ENCODE results near the gene CAPN13.
"Not testable (repeated sequence)": the region's sequence is repeated elsewhere in the genome, so short reads cannot be mapped to it uniquely, and the experiment has no call there.

The CAPN13 gene

DNA sequence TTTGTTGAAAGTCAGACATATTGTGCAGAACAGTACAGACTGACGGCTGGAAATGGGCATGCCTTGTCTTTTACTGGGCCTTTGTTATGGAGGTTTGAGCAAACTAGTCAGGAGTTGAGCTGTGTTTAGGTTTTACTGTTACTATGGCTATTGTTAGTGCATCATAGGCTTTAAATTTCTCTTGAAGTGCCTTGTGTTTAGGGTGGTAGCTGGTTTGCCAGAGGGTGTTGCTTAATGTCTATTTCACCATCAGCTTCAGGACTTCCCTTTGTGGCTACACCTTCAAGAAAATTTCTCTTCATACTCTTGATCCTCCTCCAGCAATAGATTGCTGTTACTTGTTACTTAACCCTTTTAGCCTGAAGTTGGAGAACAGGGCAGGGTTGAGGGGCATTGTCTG is 104.6 kb downstream of the CAPN13 start:
- no peak for TF ChIP-seq ZNF274 (IDR thresholded peaks at IDR 0.05; ENCODE audit: low read depth, low read length)
- no peak overlapping the region for H3K4me3 ChIP-seq (ENCODE audit: low read length)

DNA sequence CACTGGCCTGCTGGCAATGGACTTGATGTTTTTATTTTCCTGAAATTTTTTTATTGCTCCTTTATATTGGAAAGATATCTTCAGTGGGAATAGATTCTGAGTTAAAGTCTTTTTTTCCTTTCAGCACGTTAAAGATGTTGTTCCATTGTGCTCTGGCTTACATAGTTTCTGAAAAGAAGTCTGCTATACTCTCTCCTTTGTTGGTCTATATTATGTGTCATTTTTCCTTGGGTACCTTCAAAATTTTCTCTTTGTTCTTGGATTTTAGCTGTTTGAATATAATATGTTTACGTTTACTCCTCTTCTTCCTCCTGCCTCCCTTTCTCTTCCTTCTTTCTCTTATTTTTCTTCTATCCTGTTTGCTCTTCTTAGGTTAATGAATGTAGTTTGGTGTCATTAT is 105.5 kb downstream of the CAPN13 start:
- no peak overlapping the region for H3K4me3 ChIP-seq (ENCODE audit: low read length)
- no peak for TF ChIP-seq ZNF274 (IDR thresholded peaks at IDR 0.05; ENCODE audit: low read depth, low read length)

DNA sequence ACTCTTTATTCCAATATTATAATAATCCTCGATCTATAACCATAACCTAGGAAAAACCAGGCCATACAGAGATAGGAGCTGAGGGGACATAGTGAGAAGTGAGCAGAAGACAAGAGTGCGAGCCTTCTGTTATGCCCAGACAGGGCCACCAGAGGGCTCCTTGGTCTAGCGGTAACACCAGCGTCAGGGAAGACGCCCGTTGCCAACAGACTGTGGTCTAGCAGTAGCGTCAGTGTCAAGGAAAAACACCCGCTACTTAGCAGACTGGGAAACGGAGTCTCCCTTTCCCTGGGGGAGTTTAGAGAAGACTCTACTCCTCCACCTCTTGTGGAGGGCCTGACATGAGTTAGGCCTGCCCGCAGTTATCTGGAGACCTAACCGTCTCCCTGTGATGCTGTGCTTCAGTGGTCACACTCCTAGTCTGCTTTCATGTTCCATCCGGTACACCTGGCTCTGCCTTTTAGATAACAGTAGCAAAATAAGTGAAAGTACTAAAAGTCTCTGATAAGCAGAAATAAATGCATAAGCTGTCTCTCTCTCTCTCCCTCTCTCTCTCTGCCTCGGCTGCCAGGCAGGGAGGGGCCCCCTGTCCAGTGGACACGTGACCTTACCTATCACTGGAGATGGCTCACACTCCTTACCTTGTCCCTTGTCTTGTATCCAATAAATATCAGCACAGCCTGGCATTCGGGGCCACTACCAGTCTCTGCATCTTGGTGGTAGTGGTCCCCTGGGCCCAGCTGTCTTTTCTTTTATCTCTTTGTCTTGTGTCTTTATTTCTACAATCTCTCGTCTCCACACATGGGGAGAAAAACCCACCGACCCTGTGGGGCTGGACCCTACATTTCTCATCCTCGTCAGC is 109.8 kb downstream of the CAPN13 start:
- not testable (repeated sequence) for H3K4me3 ChIP-seq (ENCODE audit: low read length)

DNA sequence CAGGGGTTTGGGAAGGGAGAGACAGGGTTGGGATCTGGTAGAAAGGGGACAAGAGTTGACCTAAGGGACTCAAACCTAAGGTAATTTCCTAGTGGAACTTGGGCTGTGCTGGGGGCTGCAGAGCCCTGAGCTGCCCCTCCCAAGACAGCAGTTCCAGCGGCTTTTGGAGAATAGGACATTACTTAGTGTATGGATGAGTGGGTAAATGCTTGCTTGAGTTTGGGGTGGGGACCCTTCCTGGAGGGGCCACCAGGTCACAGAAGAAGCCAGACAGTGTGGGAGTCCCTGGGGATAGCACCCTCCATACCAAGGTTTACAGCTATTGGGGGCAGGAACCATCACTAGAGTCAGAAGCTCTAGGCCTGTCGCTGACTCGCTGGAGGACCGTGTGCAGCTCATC is 111.5 kb downstream of the CAPN13 start:
- no peak overlapping the region for H3K4me3 ChIP-seq (ENCODE audit: low read length)
- TF ChIP-seq ZNF274 (IDR thresholded peaks at IDR 0.05; ENCODE audit: low read depth, low read length) = no peak

DNA sequence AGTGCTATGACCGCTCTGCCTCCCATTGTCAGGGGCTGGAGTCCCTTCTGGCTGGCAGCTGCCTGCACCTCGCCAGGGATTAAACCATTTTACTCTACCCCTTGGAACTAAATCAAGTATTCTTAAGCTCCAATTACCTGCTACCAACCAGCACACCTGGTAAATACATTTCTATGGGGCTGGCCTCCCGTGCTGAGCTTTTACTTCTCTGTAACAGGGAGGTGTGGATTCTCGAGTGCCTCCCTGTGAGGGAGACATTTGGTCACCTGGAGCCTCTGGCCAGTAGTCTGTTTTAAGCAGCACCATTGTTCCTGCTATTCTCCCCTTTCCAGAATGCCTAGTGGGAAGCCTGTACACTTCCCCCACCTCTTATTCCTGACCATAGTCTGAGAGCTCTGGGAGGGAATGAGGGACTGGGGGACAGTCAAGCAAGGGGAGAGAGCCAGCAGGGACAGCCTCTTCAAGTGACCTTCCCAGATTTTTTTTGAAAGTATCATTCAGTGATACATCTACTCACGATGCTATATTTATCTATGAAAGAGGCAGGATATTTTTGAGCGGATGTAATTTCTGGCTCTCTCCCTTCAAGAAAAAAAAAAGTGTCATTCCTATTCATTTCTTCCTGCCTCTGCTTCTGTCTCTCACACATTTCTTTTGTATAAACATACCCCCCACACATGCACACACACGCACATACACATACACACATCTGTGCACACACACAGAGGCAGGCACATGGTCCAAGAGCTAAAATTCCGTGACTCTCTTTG is 112.8 kb downstream of the CAPN13 start:
- TF ChIP-seq ZNF274 (IDR thresholded peaks at IDR 0.05; ENCODE audit: low read depth, low read length) = no peak
- H3K4me3 ChIP-seq (ENCODE audit: low read length) = no peak overlapping the region

DNA sequence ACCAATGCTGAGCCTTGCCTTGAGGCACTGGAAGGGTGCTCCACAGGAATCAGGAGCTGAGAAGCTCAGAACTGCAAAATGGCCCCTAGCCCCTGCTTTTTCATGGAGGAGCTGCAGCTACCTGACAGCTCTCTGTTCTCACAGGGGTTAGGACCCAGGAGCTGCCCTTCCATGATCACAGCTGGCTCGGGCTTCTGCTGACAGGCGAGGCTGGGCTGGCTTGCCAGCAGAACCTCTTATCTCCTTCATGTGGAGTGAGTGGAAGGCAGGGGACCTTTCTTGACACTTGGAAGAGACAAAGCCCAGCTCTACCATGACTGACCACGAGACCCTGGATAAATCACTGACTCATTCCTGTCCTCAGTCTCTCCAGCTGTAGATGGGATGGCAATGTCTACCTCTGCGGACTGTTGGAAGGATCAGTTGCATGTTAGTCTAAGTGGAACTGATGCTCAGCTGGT is 113.4 kb downstream of the CAPN13 start:
- no peak for TF ChIP-seq ZNF274 (IDR thresholded peaks at IDR 0.05; ENCODE audit: low read depth, low read length)
- H3K4me3 ChIP-seq (ENCODE audit: low read length) = no peak overlapping the region

DNA sequence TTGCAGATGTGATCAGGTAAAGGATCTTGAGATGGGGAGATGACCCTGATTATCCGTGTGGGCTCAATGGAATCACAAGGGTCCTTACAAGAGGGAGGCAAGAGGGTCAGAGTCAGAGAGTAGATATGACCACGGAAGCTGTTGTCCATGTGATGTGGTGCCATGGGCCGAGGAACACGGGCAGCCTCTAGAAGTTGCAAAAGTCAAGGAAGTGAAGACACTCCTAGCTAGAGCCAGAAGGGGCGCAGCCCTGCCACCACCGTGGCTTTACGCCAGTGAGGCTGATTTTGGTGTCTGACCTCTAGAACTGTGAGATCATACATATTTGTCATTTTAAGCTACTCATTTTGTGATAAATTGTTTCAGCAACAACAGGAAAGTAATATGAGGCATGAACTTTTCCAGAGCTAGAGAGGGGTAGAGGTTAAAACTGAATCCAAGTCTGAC is 114.4 kb downstream of the CAPN13 start:
- TF ChIP-seq ZNF274 (IDR thresholded peaks at IDR 0.05; ENCODE audit: low read depth, low read length) = no peak
- no peak overlapping the region for H3K4me3 ChIP-seq (ENCODE audit: low read length)

DNA sequence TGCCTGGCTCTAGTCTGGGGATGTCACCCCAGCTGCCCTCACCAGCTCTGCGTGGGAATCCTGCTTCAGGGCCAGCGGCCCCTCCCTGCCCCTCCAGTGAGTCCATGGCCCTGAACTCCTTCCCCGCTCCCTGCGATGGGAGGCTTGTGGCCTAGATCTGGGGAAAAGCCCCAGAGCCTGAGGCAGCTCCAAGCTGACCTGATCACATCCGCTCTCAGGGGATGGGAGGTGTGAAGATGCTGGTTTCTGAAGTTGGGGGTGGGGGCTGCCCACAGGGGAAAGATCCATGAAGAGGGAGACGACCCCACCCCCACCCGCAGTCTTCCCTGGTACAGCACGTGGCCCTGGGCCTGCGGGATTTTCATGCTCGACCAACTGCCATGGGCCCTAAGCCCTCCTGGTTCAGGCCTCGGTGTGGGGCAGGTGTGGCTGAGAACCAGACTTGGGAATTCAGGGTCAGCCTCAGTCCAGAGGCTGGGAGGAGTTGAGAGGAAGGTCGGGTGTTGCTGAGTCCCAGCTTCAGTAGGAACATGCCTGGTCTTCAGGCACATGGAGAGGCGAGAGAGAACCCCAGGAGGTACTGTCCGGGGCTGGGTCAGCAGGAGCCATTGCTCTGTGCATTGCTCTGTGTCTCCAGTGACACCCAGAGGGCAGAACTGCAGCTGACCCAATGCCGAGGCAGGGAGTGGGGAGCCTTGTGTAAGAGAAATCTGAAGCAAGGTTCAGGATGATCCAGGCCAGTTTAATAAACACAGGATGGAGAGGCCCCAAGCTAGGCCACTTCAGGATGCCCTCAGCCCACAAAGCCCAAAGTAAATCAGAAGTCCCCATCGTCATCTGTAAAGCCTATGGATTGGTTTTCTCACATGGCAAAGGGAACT is 115.1 kb downstream of the CAPN13 start:
- no peak for TF ChIP-seq ZNF274 (IDR thresholded peaks at IDR 0.05; ENCODE audit: low read depth, low read length)
- H3K4me3 ChIP-seq (ENCODE audit: low read length) = no peak overlapping the region

DNA sequence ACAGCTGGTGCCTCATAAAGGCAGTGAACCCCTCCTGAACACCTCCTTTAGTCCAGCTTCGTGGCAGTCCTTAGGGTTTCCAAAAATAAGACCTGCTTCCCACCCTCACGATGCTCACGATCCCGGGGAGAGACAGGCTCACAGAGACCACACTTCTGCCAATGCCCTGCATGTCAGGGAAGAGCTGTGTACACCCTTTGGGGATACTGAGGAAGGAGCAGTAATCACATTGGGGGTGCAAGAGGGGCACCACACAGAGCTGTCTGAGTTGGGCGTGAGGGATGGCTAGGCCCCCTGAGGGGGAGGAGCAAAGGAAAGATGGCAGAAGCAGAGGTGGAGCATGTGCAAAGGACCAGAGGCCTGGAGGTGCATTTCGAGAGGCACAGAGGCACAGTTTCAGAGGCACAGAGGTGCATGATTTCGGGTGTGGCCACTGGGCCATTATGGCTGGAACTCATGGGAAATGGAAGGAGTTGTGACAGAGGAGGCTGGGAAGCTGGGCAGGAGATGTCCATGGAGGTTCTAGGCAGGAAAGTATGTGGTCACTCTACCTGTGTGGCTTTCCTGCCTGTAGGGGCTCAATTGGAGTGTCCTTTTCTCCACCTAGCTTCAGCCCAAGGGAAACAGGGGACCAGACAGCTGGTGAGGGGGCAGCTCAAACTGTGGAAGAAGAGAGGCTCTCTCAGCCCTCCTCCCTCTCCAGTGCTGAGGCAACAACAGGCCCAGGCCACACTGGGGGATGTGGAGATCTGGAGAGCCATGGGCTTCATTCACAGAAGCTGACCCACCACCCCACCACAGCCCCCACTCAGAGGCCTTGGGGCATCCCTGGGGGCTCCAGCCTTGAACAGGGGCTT is 115.9 kb downstream of the CAPN13 start:
- TF ChIP-seq ZNF274 (IDR thresholded peaks at IDR 0.05; ENCODE audit: low read depth, low read length) = no peak
- H3K4me3 ChIP-seq (ENCODE audit: low read length) = no peak overlapping the region

DNA sequence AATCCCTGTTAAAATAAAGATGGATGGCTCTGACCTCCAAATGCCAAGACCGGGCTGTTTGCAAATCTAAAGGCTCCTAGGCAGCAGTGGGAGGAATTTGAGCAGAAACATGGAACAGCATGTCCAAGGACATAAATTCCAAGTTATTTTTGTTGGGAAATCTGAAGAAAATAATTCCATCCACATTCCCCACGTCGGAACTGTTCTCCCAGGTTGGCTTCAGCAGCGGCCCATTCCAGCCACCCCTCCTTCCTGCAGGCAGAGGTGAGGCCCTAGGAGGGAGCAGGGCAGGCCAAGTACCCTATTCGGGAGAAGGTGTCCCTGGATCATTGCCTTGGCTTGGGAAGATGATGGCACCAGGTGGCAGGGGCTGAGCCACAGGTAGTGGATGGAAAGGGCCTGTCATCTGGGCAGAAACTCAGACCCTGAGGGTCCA is 117.1 kb downstream of the CAPN13 start:
- no peak overlapping the region for H3K4me3 ChIP-seq (ENCODE audit: low read length)
- TF ChIP-seq ZNF274 (IDR thresholded peaks at IDR 0.05; ENCODE audit: low read depth, low read length) = no peak

DNA sequence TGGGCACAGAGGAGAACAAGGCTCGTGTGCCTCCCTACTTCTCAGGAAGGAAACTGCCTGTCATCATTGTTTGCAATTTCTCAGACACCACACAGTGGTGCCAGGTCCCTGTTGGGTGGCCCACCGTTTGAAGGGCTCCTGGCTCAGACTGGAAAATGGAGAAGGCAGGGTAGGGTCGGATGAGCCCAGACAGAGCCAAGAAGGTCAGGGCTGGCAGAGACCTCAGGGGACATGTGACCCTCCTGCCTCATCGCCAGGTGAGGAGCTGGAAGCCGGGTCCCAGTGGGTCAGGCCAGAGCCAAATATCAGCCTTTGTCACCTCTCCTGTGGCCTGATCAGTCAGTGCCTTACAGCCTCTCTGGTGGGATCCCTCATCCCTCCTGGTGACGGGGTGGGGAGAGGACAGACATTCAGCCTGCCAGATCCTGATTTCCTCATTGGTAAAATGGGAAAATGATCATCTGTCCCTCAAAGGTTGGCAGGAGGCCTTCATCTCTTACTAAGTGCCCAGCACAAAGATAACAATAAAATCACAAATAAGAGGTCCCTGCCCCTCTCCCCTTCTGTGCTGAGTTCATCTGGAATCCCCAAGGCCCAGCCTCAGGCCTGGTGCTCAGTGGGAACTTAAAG is 117.6 kb downstream of the CAPN13 start:
- no peak overlapping the region for H3K4me3 ChIP-seq (ENCODE audit: low read length)

DNA sequence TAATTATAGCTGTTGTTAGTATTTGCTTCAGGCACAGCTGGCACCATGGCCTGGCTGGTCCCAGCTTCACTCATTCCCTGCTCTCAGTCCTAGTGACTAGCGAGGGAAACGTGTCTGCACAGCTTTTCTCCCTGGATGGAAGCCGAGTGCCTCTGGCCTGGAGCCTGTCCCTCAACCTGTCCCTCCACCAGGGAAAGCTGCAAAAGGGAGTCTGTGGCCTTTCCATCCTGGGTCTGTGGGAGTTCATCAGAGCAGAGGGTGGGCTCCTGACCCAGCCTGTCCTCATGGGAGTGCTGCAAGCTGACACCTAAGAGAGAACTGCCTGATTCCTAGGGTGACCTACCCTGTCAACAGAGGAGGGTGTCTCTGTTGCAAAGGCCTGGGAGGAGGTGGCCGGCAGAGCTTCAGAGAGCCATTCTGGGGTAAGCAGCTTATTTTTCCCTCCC is 118.3 kb downstream of the CAPN13 start:
- no peak overlapping the region for H3K4me3 ChIP-seq (ENCODE audit: low read length)
- TF ChIP-seq ZNF274 (IDR thresholded peaks at IDR 0.05; ENCODE audit: low read depth, low read length) = no peak

More for the DNA sequence above, 117.6 kb downstream of the CAPN13 start:
- no peak for TF ChIP-seq ZNF274 (IDR thresholded peaks at IDR 0.05; ENCODE audit: low read depth, low read length)

DNA sequence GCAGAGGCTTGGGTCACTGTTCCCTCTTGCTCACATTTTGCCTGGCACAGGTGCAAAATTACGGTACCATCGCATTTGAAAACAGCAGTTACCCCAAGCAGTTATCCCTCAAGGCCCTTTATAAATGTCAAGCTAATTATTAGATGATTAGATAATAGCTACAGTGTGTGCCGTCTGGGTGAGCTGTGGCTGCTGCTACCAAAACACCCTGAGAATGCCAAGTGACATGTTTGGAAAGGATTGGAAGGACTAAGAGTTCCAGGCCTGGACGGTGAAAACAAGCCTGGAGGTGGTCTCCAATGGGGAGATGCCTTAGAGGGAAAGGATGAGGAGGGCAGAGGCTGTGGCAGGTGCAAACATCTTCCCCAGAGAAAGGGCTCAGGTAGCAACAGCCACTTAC is 120.6 kb downstream of the CAPN13 start:
- TF ChIP-seq ZNF274 (IDR thresholded peaks at IDR 0.05; ENCODE audit: low read depth, low read length) = no peak
- H3K4me3 ChIP-seq (ENCODE audit: low read length) = no peak overlapping the region

Data from GM08714 (cell line).